WI38 (cell line): ENCODE results near the gene ACSM3.
"Not testable (repeated sequence)": the region's sequence is repeated elsewhere in the genome, so short reads cannot be mapped to it uniquely, and the experiment has no call there.

Experiments used
- H3K4me3 ChIP-seq: 2 replicates; pipeline ENCODE4 v1.5.1; 2011; ENCODE audit warnings: low read depth, mild to moderate bottlenecking, control low read depth, low read length
- CTCF ChIP-seq: IDR thresholded peaks from 2 replicates; pipeline ENCODE4 v1.5.1; 2012; ENCODE audit warnings: low read depth, mild to moderate bottlenecking, control low read depth, low read length

ACSM3 gene, protein sequence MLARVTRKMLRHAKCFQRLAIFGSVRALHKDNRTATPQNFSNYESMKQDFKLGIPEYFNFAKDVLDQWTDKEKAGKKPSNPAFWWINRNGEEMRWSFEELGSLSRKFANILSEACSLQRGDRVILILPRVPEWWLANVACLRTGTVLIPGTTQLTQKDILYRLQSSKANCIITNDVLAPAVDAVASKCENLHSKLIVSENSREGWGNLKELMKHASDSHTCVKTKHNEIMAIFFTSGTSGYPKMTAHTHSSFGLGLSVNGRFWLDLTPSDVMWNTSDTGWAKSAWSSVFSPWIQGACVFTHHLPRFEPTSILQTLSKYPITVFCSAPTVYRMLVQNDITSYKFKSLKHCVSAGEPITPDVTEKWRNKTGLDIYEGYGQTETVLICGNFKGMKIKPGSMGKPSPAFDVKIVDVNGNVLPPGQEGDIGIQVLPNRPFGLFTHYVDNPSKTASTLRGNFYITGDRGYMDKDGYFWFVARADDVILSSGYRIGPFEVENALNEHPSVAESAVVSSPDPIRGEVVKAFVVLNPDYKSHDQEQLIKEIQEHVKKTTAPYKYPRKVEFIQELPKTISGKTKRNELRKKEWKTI

GRCh38 chr16:20763461-20764232 is at the start of gene ACSM3:
Gene ACSM3 (plus strand): TSS chr16:20764014. CDS start chr16:20770035, 6,021 bp downstream.
- no peak for TF ChIP-seq CTCF
- peak within 1 kb of the TSS; percentile 59 for H3K4me3 ChIP-seq

DNA sequence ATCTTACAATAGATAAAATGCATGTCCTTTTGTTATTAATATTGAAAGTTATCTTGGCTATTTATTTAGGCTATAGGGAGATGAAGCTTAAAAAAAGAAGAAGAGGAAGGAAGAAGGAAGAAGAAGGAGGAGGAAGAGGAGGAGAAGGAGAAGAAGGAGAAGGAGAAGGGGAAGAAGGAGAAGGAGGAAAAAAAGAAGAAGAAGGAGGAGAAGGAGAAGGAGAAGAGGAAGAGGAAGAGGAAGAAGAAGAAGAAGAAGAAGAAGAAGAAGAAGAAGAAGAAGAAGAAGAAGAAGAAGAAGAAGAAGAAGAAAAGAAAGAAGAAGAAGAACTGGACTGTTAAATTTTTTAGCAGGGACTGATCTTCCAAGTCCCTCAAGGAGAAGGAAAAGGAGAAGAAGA is 46.1 kb upstream of the ACSM3 start:
- H3K4me3 ChIP-seq = not testable (repeated sequence)

GRCh38 chr16:20720251-20720650 is 43.6 kb upstream of the ACSM3 start:
- no peak overlapping the region for H3K4me3 ChIP-seq
- no peak for TF ChIP-seq CTCF

GRCh38 chr16:20726661-20727060 is 37.2 kb upstream of the ACSM3 start:
- TF ChIP-seq CTCF = no peak
- no peak overlapping the region for H3K4me3 ChIP-seq

GRCh38 chr16:20727181-20727580 is 36.6 kb upstream of the ACSM3 start:
- no peak for TF ChIP-seq CTCF
- no peak overlapping the region for H3K4me3 ChIP-seq

- no peak overlapping the region for H3K4me3 ChIP-seq
- no peak for TF ChIP-seq CTCF
Observed at GRCh38 chr16:20729141-20729540, 34.7 kb upstream of the ACSM3 start.

GRCh38 chr16:20734056-20734455 is 29.8 kb upstream of the ACSM3 start:
- H3K4me3 ChIP-seq = no peak overlapping the region
- TF ChIP-seq CTCF = no peak
